Measurements from ENCODE around the gene SLC22A4. TPM values are rescaled to one million over a fixed set of nuclear protein-coding genes. Genes with fewer than 3 reads are reported as not detected.
A peak's percentile ranks its signal among the peaks of the same experiment; 100 is the strongest.

The SLC22A4 gene
- total RNA-seq, 2 experiments from 2014 or later, result 0.16 to 0.22 TPM

GRCh38 chr5:132250547-132250946, 43.6 kb upstream of the SLC22A4 start:
- H3K4me1 Mint-ChIP-seq (ENCODE audit: low read depth), result no peaks in the 10 kb centered on the region
- H3K27me3 ChIP-seq (ENCODE audit: control insufficient read depth in 1 of 2, insufficient read depth in 2 of 2, low read length in 2 of 2), result peaks cover 0 to under 1% of the 10 kb centered on the region in 2 experiments
- TF ChIP-seq CTCF (IDR thresholded peaks at IDR 0.05), result no peak
- no peak for DNase-seq
- H3K9me3 ChIP-seq (ENCODE audit: control insufficient read depth in 1 of 2, insufficient read depth in 1 of 2, low read length in 2 of 2), result peaks cover 13 to 15% of the 10 kb centered on the region in 2 experiments
- no peak for ATAC-seq (ENCODE audit: poor library complexity)
- H3K27ac Mint-ChIP-seq, result no peak overlapping the region
- intact Hi-C loops (cut with DNase I, micrococcal nuclease), result no loop called here
- H3K36me3 ChIP-seq (ENCODE audit: insufficient read depth, low read length), result no peaks in the 10 kb centered on the region
- peaks cover 8% of the 10 kb centered on the region for H3K27me3 Mint-ChIP-seq
- H3K27ac ChIP-seq (ENCODE audit: low read depth in 1 of 2, low read length in 2 of 2), result no peak overlapping the region
- H3K4me1 ChIP-seq (ENCODE audit: insufficient read depth, low read length), result no peaks in the 10 kb centered on the region
- no peak overlapping the region for H3K4me3 Mint-ChIP-seq
- no peaks in the 10 kb centered on the region for H3K36me3 Mint-ChIP-seq (ENCODE audit: low read depth)
- H3K4me3 ChIP-seq (ENCODE audit: low read length), result no peak overlapping the region
- peaks cover 5% of the 10 kb centered on the region for H3K9me3 Mint-ChIP-seq
- ChIA-PET CTCF (no interaction called here), POLR2A (no interaction called here)

GRCh38 chr5:132251220-132251725, 42.9 kb upstream of the SLC22A4 start:
- Histone ChIP-seq H3K4me3 (ENCODE audit: low read length) (no peak overlapping the region), H3K27ac (ENCODE audit: low read depth in 1 of 2, low read length in 2 of 2) (no peak overlapping the region), H3K9me3 (ENCODE audit: control insufficient read depth in 1 of 2, insufficient read depth in 1 of 2, low read length in 2 of 2) (peaks cover 7 to 9% of the 10 kb centered on the region in 2 experiments), H3K36me3 (ENCODE audit: insufficient read depth, low read length) (no peaks in the 10 kb centered on the region), H3K27me3 (ENCODE audit: control insufficient read depth in 1 of 2, insufficient read depth in 2 of 2, low read length in 2 of 2) (peaks cover 2 to 7% of the 10 kb centered on the region in 2 experiments), H3K4me1 (ENCODE audit: insufficient read depth, low read length) (no peaks in the 10 kb centered on the region)
- no peak for ATAC-seq (ENCODE audit: poor library complexity)
- no peak for TF ChIP-seq CTCF (IDR thresholded peaks at IDR 0.05)
- no peaks in the 10 kb centered on the region for H3K4me1 Mint-ChIP-seq (ENCODE audit: low read depth)
- peak in 1 of 14 experiments; percentile 24 for DNase-seq
- no peaks in the 10 kb centered on the region for H3K36me3 Mint-ChIP-seq (ENCODE audit: low read depth)
- CTCF ChIA-PET, result no interaction called here
- intact Hi-C loops (cut with DNase I, micrococcal nuclease), result no loop called here
- POLR2A ChIA-PET, result no interaction called here
- H3K27ac Mint-ChIP-seq, result no peak overlapping the region
- H3K9me3 Mint-ChIP-seq, result no peaks in the 10 kb centered on the region
- no peak overlapping the region for H3K4me3 Mint-ChIP-seq
- peaks cover 15% of the 10 kb centered on the region for H3K27me3 Mint-ChIP-seq

GRCh38 chr5:132253008-132253441, 41.2 kb upstream of the SLC22A4 start:
- Mint-ChIP-seq H3K36me3 (ENCODE audit: low read depth) (no peaks in the 10 kb centered on the region), H3K27ac (no peak overlapping the region), H3K4me1 (ENCODE audit: low read depth) (peaks cover 4% of the 10 kb centered on the region), H3K9me3 (no peaks in the 10 kb centered on the region), H3K4me3 (no peak overlapping the region), H3K27me3 (peaks cover 26% of the 10 kb centered on the region)
- CTCF ChIA-PET, result no interaction called here
- no peak overlapping the region for H3K27ac ChIP-seq (ENCODE audit: low read depth in 1 of 2, low read length in 2 of 2)
- TF ChIP-seq CTCF (IDR thresholded peaks at IDR 0.05), result no peak
- intact Hi-C loops (cut with DNase I, micrococcal nuclease), result no loop called here
- DNase-seq (peak in 1 of 14 experiments; percentile 28), ATAC-seq (ENCODE audit: poor library complexity) (no peak)
- H3K4me1 ChIP-seq (ENCODE audit: insufficient read depth, low read length), result peaks cover 4% of the 10 kb centered on the region
- no peak overlapping the region for H3K4me3 ChIP-seq (ENCODE audit: low read length)
- H3K36me3 ChIP-seq (ENCODE audit: insufficient read depth, low read length), result no peaks in the 10 kb centered on the region
- POLR2A ChIA-PET, result no interaction called here
- H3K27me3 ChIP-seq (ENCODE audit: control insufficient read depth in 1 of 2, insufficient read depth in 2 of 2, low read length in 2 of 2), result peaks cover 16 to 23% of the 10 kb centered on the region in 2 experiments
- H3K9me3 ChIP-seq (ENCODE audit: control insufficient read depth in 1 of 2, insufficient read depth in 1 of 2, low read length in 2 of 2), result peaks cover 0 to 7% of the 10 kb centered on the region in 2 experiments
